Measurements from ENCODE around the gene HNF1A.

The HNF1A gene

GRCh38 chr12:120979862-120980696, 1.7 kb downstream of the HNF1A start:
- no peak for TF ChIP-seq CTCF (IDR thresholded peaks at IDR 0.05; ENCODE audit: low read depth, low read length, missing control alignments)
- no peak for DNase-seq (ENCODE audit: low read depth)
- in situ Hi-C loops (cut with HindIII; ENCODE audit: low sequenced_read_pairs), result no loop called here
- no peak overlapping the region for H3K4me3 ChIP-seq (ENCODE audit: low read depth, low read length)

GRCh38 chr12:120980800-120981368, 2.5 kb downstream of the HNF1A start:
- no peak for DNase-seq (ENCODE audit: low read depth)
- no peak overlapping the region for H3K4me3 ChIP-seq (ENCODE audit: low read depth, low read length)
- in situ Hi-C loops (cut with HindIII; ENCODE audit: low sequenced_read_pairs), result no loop called here
- no peak for TF ChIP-seq CTCF (IDR thresholded peaks at IDR 0.05; ENCODE audit: low read depth, low read length, missing control alignments)

- no peak for TF ChIP-seq CTCF (IDR thresholded peaks at IDR 0.05; ENCODE audit: low read depth, low read length, missing control alignments)
- no peak for DNase-seq (ENCODE audit: low read depth)
- in situ Hi-C loops (cut with HindIII; ENCODE audit: low sequenced_read_pairs), result no loop called here
- H3K4me3 ChIP-seq (ENCODE audit: low read depth, low read length), result no peak overlapping the region
Measured at GRCh38 chr12:120981407-120981941, 3.1 kb downstream of the HNF1A start.

- in situ Hi-C loops (cut with HindIII; ENCODE audit: low sequenced_read_pairs), result no loop called here
- TF ChIP-seq CTCF (IDR thresholded peaks at IDR 0.05; ENCODE audit: low read depth, low read length, missing control alignments), result no peak
- no peak for DNase-seq (ENCODE audit: low read depth)
- H3K4me3 ChIP-seq (ENCODE audit: low read depth, low read length), result no peak overlapping the region
Measured at GRCh38 chr12:120982659-120983058, 4.3 kb downstream of the HNF1A start.

GRCh38 chr12:120983759-120984158, 5.4 kb downstream of the HNF1A start:
- no peak overlapping the region for H3K4me3 ChIP-seq (ENCODE audit: low read depth, low read length)
- no peak for TF ChIP-seq CTCF (IDR thresholded peaks at IDR 0.05; ENCODE audit: low read depth, low read length, missing control alignments)
- no peak for DNase-seq (ENCODE audit: low read depth)
- in situ Hi-C loops (cut with HindIII; ENCODE audit: low sequenced_read_pairs), result no loop called here

- no peak for TF ChIP-seq CTCF (IDR thresholded peaks at IDR 0.05; ENCODE audit: low read depth, low read length, missing control alignments)
- no peak for DNase-seq (ENCODE audit: low read depth)
- in situ Hi-C loops (cut with HindIII; ENCODE audit: low sequenced_read_pairs), result no loop called here
- H3K4me3 ChIP-seq (ENCODE audit: low read depth, low read length), result no peak overlapping the region
Measured at GRCh38 chr12:120984351-120984898, 6.1 kb downstream of the HNF1A start.

All from astrocyte of the cerebellum (primary cell).